ENCODE results near the gene NCAPG2.

The NCAPG2 gene

DNA sequence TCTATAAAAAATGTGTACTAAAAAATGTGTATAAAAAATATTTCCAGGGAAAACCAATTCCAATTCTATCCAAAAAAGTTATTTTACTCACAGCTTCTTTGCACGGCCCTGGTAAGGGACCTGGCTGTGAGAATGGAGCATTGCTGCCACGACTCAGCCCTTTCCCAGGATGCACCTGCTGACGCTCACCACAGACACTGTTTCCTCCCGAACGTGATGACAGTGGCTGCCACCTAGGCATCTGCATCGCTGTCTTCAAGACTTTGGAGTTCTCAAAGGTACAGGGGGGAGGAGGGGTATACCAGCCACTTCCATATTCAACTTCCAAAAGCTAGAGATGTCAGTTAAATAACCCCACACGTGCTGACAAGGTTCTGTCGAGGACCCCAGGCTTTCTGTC, 93.1 kb downstream of the NCAPG2 start:
- no peak for TF ChIP-seq CTBP1 (IDR thresholded peaks at IDR 0.05; ENCODE audit: borderline replicate concordance)
- no peak for TF ChIP-seq SUZ12 (IDR thresholded peaks at IDR 0.05)
- no peak for TF ChIP-seq BHLHE40 (IDR thresholded peaks at IDR 0.05; ENCODE audit: borderline replicate concordance)
- TF ChIP-seq, protein P1, sequence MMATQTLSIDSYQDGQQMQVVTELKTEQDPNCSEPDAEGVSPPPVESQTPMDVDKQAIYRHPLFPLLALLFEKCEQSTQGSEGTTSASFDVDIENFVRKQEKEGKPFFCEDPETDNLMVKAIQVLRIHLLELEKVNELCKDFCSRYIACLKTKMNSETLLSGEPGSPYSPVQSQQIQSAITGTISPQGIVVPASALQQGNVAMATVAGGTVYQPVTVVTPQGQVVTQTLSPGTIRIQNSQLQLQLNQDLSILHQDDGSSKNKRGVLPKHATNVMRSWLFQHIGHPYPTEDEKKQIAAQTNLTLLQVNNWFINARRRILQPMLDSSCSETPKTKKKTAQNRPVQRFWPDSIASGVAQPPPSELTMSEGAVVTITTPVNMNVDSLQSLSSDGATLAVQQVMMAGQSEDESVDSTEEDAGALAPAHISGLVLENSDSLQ (IDR thresholded peaks at IDR 0.05): no peak
- TF ChIP-seq NFRKB (IDR thresholded peaks at IDR 0.05): no peak
- no peak for TF ChIP-seq ARNT (IDR thresholded peaks at IDR 0.05)
- no peak for TF ChIP-seq SP1 (IDR thresholded peaks at IDR 0.05)
- TF ChIP-seq FOXK2 (IDR thresholded peaks at IDR 0.05): no peak
- TF ChIP-seq FOXM1 (IDR thresholded peaks at IDR 0.05; ENCODE audit: borderline replicate concordance): no peak
- TF ChIP-seq TARDBP (IDR thresholded peaks at IDR 0.05): no peak
- no peak for TF ChIP-seq ZNF384 (IDR thresholded peaks at IDR 0.05)
- no peak for TF ChIP-seq FOXA1 (IDR thresholded peaks at IDR 0.05)
- no peak for TF ChIP-seq ELF4 (IDR thresholded peaks at IDR 0.05)
- no peak for TF ChIP-seq L3MBTL2 (conservative IDR thresholded peaks at IDR 0.05)
- CTCF ChIA-PET: no interaction called here

DNA sequence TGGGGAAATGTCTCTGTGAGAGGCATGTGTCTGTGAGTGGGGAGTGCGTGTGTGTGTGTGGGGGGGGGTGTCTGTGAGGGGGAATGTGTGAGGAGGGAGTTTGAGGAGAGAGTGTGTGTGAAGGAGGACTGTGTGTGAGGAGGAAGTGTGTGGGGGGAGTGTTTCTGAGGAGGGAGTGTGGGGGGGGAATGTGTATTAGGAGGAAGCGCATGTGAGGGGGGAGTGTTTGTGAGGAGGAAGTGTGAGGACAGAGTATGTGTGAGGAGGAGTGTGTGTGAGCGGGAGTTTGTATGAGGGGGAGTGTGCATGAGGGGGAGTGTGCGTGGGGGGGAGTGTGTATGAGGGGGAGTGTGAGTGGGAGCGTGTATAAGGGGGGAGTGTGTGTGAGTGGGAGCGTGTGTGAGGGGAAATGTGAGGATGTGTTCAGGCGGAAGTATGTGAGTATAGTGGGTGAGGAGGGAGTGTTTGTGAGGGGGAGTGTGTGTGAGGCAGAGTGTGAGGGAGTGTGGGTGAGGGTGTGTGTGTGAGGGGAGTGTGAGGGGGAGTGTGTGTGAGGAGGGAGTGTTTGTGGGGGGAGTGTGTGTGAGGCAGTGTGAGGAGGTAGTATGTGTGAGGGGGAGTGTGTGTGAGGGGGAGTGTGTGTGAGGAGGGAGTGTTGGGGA, 95.2 kb downstream of the NCAPG2 start:
- no peak for DNase-seq (ENCODE audit: extremely low spot score)
- POLR2A ChIA-PET: interaction anchor here (1.0 kb wide), 1 partner anchor 10 kb away, joined by 4 read pairs; no protein-coding TSS in a partner anchor
- TF ChIP-seq SUZ12 (IDR thresholded peaks at IDR 0.05) (no peak), FOXM1 (IDR thresholded peaks at IDR 0.05; ENCODE audit: borderline replicate concordance) (no peak), TARDBP (IDR thresholded peaks at IDR 0.05) (no peak), LEF1 (IDR thresholded peaks at IDR 0.05; ENCODE audit: borderline replicate concordance) (no peak), CTBP1 (IDR thresholded peaks at IDR 0.05; ENCODE audit: borderline replicate concordance) (no peak), ELF4 (IDR thresholded peaks at IDR 0.05) (no peak), SP1 (IDR thresholded peaks at IDR 0.05) (no peak), ZNF384 (IDR thresholded peaks at IDR 0.05) (no peak), ARNT (IDR thresholded peaks at IDR 0.05) (no peak), FOXA1 (IDR thresholded peaks at IDR 0.05) (no peak), FOXK2 (IDR thresholded peaks at IDR 0.05) (no peak), HDGF (IDR thresholded peaks at IDR 0.05; ENCODE audit: borderline replicate concordance) (no peak)
- TF ChIP-seq, protein P1 (IDR thresholded peaks at IDR 0.05): no peak
- CTCF ChIA-PET: no interaction called here

More for the DNA sequence above, 93.1 kb downstream of the NCAPG2 start:
- POLR2A ChIA-PET: no interaction called here
- no peak for DNase-seq (ENCODE audit: extremely low spot score)

DNA sequence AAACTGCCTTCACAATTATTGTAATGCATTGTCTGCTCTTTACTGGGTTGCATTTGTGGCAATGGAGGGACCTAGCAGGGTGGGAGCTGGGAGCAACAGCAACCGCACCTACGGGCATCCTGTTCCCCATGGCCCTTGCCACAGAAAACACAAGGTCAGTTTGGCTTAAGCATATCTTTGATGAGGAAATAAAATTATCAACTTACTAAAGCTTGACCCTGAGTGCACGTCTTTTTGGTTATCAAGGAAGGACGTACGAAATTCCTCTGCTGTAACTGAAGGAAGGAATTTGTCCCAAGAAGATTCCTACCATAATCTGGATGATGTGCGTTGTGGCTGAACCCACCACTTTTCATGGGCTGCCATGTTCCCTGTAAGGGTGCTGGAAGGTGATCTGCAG, 97.0 kb downstream of the NCAPG2 start:
- TF ChIP-seq NFRKB (IDR thresholded peaks at IDR 0.05) (no peak), TARDBP (IDR thresholded peaks at IDR 0.05) (no peak), SUZ12 (IDR thresholded peaks at IDR 0.05) (no peak), FOXM1 (IDR thresholded peaks at IDR 0.05; ENCODE audit: borderline replicate concordance) (no peak), ARNT (IDR thresholded peaks at IDR 0.05) (no peak), ZNF384 (IDR thresholded peaks at IDR 0.05) (no peak), L3MBTL2 (conservative IDR thresholded peaks at IDR 0.05) (no peak), BHLHE40 (IDR thresholded peaks at IDR 0.05; ENCODE audit: borderline replicate concordance) (no peak), HDGF (IDR thresholded peaks at IDR 0.05; ENCODE audit: borderline replicate concordance) (no peak), LEF1 (IDR thresholded peaks at IDR 0.05; ENCODE audit: borderline replicate concordance) (no peak), FOXA1 (IDR thresholded peaks at IDR 0.05) (no peak), ELF4 (IDR thresholded peaks at IDR 0.05) (no peak), FOXK2 (IDR thresholded peaks at IDR 0.05) (no peak)
- TF ChIP-seq, protein P1 (IDR thresholded peaks at IDR 0.05): no peak
- DNase-seq (ENCODE audit: extremely low spot score): no peak
- CTCF ChIA-PET: interaction anchor here (0.6 kb wide), 1 partner anchor 18 kb away, joined by 4 read pairs; no protein-coding TSS in a partner anchor
- POLR2A ChIA-PET: no interaction called here

DNA sequence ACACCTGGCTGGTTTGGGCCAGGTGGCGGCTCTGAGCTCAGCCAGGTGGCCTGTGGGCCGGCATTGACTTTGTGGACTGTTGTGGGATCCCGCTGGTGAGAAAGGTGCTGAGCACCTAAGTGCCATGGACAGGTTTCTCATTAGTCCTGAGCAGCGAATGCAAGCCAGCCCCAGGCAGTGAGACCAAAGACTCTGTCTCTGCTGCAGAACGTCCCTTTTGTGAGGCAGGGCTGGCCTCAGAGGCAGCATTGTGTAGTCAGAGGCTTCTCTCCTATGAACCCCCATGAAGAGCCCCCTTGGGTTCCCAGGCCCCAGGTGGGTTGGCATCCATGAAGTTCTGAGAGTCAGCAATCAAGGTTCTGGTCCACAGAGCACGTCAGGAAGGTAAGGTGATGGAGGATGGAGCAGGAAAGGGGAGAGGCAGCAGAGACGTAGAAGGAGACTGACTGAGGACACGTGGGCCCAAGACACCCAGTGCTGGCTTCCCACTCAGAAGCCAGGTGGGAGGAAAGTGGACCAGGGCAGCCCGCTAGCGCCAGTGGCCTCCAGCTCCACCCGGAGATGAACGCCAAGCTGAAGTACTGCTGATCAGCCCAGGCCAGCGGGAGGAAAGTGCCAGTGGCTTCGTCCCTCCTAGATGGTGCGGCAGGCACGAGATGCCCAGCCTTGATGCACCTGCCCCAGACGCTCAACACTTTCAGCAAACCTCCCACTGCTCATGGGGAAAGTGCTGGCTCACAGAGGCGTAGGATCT, 97.8 kb downstream of the NCAPG2 start:
- CTCF ChIA-PET: no interaction called here
- no peak for DNase-seq (ENCODE audit: extremely low spot score)
- POLR2A ChIA-PET: no interaction called here
- no peak for TF ChIP-seq ARNT (IDR thresholded peaks at IDR 0.05)
- no peak for TF ChIP-seq FOXA1 (IDR thresholded peaks at IDR 0.05)
- TF ChIP-seq SP1 (IDR thresholded peaks at IDR 0.05): no peak
- TF ChIP-seq ELF4 (IDR thresholded peaks at IDR 0.05): no peak
- TF ChIP-seq CTBP1 (IDR thresholded peaks at IDR 0.05; ENCODE audit: borderline replicate concordance): no peak
- TF ChIP-seq L3MBTL2 (conservative IDR thresholded peaks at IDR 0.05): no peak
- no peak for TF ChIP-seq SUZ12 (IDR thresholded peaks at IDR 0.05)
- TF ChIP-seq ZNF384 (IDR thresholded peaks at IDR 0.05): no peak
- no peak for TF ChIP-seq NFRKB (IDR thresholded peaks at IDR 0.05)
- TF ChIP-seq, protein P1 (IDR thresholded peaks at IDR 0.05): no peak
- no peak for TF ChIP-seq FOXK2 (IDR thresholded peaks at IDR 0.05)
- no peak for TF ChIP-seq LEF1 (IDR thresholded peaks at IDR 0.05; ENCODE audit: borderline replicate concordance)
- TF ChIP-seq BHLHE40 (IDR thresholded peaks at IDR 0.05; ENCODE audit: borderline replicate concordance): no peak
- no peak for TF ChIP-seq HDGF (IDR thresholded peaks at IDR 0.05; ENCODE audit: borderline replicate concordance)
- no peak for TF ChIP-seq FOXM1 (IDR thresholded peaks at IDR 0.05; ENCODE audit: borderline replicate concordance)
- TF ChIP-seq TARDBP (IDR thresholded peaks at IDR 0.05): no peak

DNA sequence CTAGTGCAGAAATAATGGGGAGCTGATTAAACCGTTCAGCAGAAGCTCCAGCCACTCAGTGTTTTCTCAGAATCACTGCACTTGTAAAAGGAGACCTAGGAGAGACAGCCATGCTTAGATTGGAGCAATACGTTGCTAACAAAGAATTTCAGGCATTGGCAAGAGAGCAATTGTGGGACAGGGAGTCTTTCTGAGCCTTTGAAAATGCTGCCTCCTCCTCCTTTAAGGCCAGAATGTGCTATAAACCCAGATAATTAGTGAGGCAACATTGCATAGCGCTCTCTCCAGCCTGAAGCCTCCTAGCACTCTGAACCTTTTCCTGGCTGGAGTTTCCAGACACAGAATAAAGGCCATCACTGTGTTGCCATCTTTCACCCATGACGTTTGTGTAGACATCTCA, 98.5 kb downstream of the NCAPG2 start:
- ChIA-PET POLR2A (no interaction called here), CTCF (no interaction called here)
- TF ChIP-seq FOXK2 (IDR thresholded peaks at IDR 0.05) (no peak), LEF1 (IDR thresholded peaks at IDR 0.05; ENCODE audit: borderline replicate concordance) (no peak), CTBP1 (IDR thresholded peaks at IDR 0.05; ENCODE audit: borderline replicate concordance) (no peak), HDGF (IDR thresholded peaks at IDR 0.05; ENCODE audit: borderline replicate concordance) (no peak), SUZ12 (IDR thresholded peaks at IDR 0.05) (no peak), BHLHE40 (IDR thresholded peaks at IDR 0.05; ENCODE audit: borderline replicate concordance) (no peak), SP1 (IDR thresholded peaks at IDR 0.05) (no peak), ARNT (IDR thresholded peaks at IDR 0.05) (no peak), NFRKB (IDR thresholded peaks at IDR 0.05) (no peak), L3MBTL2 (conservative IDR thresholded peaks at IDR 0.05) (no peak), FOXA1 (IDR thresholded peaks at IDR 0.05) (no peak), TARDBP (IDR thresholded peaks at IDR 0.05) (no peak), ZNF384 (IDR thresholded peaks at IDR 0.05) (no peak), FOXM1 (IDR thresholded peaks at IDR 0.05; ENCODE audit: borderline replicate concordance) (no peak), ELF4 (IDR thresholded peaks at IDR 0.05) (no peak)
- TF ChIP-seq, protein P1 (IDR thresholded peaks at IDR 0.05): no peak
- DNase-seq (ENCODE audit: extremely low spot score): no peak

Data from HEK293T (cell line).